G401 (cell line): Measurements from ENCODE around the gene VTI1A. TPM values are rescaled to one million over a fixed set of nuclear protein-coding genes. Genes with fewer than 3 reads are reported as not detected.
"Not testable (repeated sequence)": the region's sequence is repeated elsewhere in the genome, so short reads cannot be mapped to it uniquely, and the experiment has no call there.

Experiments
- DNase-seq: peaks from one replicate; pipeline ENCODE4 v3.0.0-alpha.2; 2015; ENCODE audit warnings: low spot score
- in situ Hi-C: cut with HindIII; loops from 2 replicates; pipeline ENCODE4 v1.10.0; 2016; ENCODE audit warnings: low sequenced_read_pairs, mixed read lengths
- total RNA-seq: library from RNA; depleted of rRNA; stranded (reverse); fragments of >200 nt; shearing (Covaris generic); gene quantifications from 2 replicates; pipeline ENCODE4 v1.2.3, GENCODE V29; 2014

The VTI1A gene
- total RNA-seq, 1 experiment from 2014 or later, result 30.5 TPM

GRCh38 chr10:112497347-112497950 lies 50.4 kb downstream of the VTI1A start:
- in situ Hi-C loops, result no loop called here
- DNase-seq, result no peak

GRCh38 chr10:112498806-112499205 lies 51.8 kb downstream of the VTI1A start:
- no peak for DNase-seq
- in situ Hi-C loops, result no loop called here

GRCh38 chr10:112499985-112500384 lies 53.0 kb downstream of the VTI1A start:
- DNase-seq, in situ Hi-C loops: not testable (repeated sequence)

GRCh38 chr10:112502536-112502935 lies 55.5 kb downstream of the VTI1A start:
- DNase-seq, result no peak
- in situ Hi-C loops, result no loop called here

DNA sequence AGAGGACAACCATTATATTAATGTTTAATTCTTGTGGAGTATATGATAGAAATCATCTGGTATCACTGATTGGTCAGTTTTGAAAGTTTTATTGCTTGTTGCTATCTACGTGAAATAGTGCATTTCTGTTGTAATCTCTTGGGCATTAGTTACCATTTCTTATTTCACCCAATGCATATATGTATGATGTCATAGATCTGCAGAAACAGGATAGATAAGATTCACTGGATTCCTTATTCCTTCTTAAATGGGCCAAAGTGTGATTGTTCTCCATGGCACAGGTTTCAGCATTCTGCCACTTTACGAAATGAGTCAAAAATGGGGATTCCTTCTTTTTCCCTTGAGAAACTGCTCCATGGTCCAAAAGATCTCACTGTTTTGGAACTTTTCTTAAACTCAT lies 56.6 kb downstream of the VTI1A start:
- in situ Hi-C loops, result no loop called here
- DNase-seq, result no peak

DNA sequence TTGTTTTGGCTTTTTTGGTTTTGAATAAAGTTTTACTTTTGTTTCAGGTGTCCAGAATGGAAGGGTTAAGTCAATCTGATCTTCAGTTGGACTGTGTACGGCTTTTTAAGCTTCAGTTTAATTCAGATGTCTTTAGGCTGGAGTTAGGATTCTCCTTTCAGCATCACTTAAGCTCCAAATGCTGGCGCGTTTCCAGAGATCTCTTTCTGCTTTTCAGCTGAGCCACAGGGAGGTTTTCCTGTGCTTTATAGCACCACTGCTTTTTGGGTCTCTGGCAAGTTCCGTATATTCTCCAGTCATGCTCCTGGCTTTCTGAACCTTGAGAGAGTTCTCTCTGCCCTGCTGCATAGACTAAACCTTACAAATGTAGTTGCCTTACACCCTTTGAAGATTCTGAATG lies 60.0 kb downstream of the VTI1A start:
- in situ Hi-C loops, result no loop called here
- peak; percentile 32 for DNase-seq

- no peak for DNase-seq
- in situ Hi-C loops, result no loop called here
These were observed 61.0 kb downstream of the VTI1A start for GRCh38 chr10:112507988-112508387.

- in situ Hi-C loops, result no loop called here
- no peak for DNase-seq
These were observed 62.7 kb downstream of the VTI1A start for GRCh38 chr10:112509558-112510291.

DNA sequence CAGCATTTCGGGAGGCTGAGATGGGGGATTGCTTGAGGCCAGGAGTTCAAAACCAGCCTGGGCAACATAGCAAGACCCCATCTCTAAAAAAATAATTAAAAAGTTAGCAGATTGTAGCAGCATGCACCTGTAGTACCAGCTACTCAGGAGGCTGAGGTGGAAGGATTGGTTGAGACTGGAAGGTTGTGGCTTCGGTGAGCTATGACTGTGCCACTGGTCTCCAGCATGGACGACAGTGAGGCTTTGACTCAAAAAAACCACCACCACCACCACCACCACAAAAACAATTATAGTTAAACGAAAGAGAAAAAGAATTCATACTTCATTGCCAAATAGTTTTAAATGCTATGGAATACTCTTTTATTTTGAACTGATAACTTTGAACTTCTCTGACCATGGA lies 63.4 kb downstream of the VTI1A start:
- in situ Hi-C loops, result no loop called here
- DNase-seq, result no peak

DNA sequence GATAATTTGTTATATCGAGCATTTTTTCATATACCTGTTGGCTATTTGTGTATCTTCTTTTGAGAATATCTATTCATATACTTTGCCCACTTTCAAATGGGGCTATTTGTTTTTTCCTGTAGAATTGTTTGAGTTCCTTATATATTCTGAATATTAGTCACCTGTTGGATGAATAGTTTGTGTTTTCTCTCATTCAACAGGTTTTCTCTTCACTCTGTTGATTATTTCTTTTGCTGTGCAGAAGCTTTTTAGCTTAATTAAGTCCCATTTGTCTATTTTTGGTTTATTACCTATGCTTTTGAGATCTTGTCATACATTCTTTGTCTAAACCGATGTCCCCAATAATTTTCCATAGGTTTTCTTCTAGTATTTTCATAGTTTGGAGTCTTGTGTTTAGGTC lies 65.3 kb downstream of the VTI1A start:
- in situ Hi-C loops, result no loop called here

GRCh38 chr10:112515126-112515525 lies 68.1 kb downstream of the VTI1A start:
- in situ Hi-C loops, result no loop called here
- no peak for DNase-seq

More for the DNA sequence above, 65.3 kb downstream of the VTI1A start:
- DNase-seq, result no peak

DNA sequence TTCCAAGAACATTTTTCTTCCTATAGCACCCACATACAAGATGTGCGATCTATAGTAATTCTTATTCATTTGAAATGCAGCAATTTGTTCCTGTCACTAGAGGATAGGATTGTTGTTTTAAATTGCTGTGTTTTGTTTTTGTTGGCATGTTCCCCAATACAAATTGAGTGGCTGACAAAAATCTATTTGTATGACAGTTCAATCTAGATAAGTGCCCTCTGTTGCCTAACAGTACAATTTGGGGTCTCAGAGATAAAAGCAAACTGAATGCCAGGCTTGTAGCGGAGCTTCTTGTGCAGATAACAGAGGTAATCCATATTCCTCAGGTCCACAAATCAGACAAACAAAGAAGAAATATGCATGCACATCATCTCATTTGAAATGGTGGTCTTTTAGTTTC lies 68.8 kb downstream of the VTI1A start:
- in situ Hi-C loops, result no loop called here
- no peak for DNase-seq

DNA sequence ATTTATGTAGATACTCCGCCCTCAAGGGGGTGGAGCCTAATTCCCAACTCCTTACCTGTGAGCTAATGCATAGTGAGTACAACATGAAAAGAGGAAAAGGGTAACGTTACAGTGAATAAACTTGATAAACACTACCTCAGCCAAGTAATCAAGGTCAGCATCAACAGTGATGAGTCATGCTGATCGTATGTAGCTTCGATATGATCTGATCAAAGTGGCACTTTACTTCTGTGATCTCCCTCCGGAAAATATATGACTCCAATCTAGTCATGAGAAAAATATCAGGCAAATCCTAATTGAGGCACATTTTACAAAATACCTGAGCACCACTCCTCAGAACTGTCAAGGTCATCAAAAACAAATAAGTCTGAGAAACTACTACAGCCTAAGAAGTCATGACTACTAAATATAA lies 70.4 kb downstream of the VTI1A start:
- no peak for DNase-seq
- in situ Hi-C loops, result no loop called here

- DNase-seq, result no peak
- in situ Hi-C loops, result no loop called here
These were observed 72.2 kb downstream of the VTI1A start for GRCh38 chr10:112519133-112519761.

DNA sequence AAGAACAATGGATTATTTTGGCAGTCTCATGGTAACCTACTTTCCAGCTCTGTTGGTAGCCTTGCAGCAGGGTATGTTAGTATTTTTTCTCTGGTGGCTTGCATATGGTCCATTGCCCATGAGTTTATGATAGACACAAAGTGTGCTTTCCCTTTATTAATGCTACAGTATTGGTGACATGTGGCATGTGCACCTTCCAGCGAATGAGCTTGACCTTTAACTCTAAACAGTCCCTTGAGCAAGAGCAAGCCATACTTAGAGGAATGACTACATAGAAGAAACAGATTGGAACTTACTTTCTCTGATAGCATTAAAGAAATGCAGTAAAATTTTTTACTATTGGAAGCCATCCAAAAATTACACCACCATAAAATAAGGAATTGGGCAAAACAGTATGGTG lies 73.9 kb downstream of the VTI1A start:
- DNase-seq, result peak; percentile 70
- in situ Hi-C loops, result no loop called here

DNA sequence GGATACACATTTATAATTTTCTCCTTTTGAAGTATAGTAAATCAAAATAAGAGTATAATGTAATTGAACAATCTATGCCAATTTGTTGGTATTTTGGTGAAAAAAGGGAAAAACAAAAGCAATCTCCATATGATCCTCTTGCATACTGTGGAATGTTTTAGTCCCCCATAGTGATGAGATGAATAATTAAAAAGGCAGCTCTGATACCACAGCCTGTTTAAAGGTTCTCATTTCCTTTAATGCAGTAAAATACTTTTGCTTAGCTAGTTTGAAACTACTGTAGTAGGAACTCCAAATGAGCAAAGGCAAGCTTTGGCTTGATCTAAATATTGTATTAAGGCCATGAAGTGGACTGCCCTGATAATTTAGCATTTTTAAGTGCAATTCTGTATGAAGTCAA lies 77.6 kb downstream of the VTI1A start:
- in situ Hi-C loops, result no loop called here
- DNase-seq, result no peak

DNA sequence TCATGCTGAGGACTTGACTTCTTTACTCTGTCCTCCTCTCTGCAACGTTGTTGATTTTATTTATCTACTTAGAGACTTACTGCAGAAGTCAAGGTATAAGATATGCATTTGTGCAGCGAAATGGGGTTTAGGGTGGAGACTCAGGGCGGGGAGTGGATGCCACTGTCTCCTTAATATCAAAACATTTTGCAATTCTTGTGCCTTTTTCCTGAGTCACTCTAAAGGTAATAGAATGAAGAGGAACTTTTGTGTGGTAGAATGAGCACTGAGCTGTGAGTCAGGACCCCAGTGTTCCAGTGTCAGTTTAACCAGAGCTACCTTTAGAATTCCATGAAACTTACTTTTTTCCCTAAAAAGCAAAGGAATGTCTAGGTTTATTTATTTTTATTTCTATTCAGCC lies 78.2 kb downstream of the VTI1A start:
- no peak for DNase-seq
- in situ Hi-C loops, result no loop called here

- in situ Hi-C loops, result no loop called here
- no peak for DNase-seq
These were observed 79.1 kb downstream of the VTI1A start for GRCh38 chr10:112526139-112526538.

- no peak for DNase-seq
- in situ Hi-C loops, result no loop called here
These were observed 79.9 kb downstream of the VTI1A start for GRCh38 chr10:112526906-112527305.

- in situ Hi-C loops, result no loop called here
- DNase-seq, result no peak
These were observed 81.2 kb downstream of the VTI1A start for GRCh38 chr10:112528235-112528634.

GRCh38 chr10:112531421-112531820 lies 84.4 kb downstream of the VTI1A start:
- no peak for DNase-seq
- in situ Hi-C loops, result no loop called here
